Right hindlimb (tissue), 1 donor: ENCODE data around the gene C1orf174.
"Not testable (repeated sequence)": the region's sequence is repeated elsewhere in the genome, so short reads cannot be mapped to it uniquely, and the experiment has no call there.

Experiments used
- DNase-seq: peaks from one replicate; pipeline ENCODE4 v3.0.0-alpha.2; 2018

C1orf174 gene

DNA sequence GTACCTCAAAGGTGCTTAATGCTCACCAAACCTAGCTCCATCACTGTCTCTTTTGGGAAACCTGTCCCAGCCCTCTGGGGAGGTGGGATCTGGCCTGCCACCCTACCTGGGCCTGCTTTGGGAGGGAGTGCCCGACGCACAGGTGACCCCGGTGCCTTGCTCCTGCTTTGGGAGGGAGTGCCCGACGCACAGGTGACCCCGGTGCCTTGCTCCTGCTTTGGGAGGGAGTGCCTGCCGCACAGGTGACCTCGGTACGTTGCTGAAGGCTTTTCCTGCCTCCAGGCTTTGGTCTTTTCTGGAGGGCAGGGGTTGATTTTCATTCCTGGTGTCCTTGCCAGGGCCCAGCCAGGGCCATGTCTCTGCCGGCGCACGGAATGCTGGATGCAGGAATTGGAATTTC is 25.2 kb upstream of the C1orf174 start:
- DNase-seq, result no peak

DNA sequence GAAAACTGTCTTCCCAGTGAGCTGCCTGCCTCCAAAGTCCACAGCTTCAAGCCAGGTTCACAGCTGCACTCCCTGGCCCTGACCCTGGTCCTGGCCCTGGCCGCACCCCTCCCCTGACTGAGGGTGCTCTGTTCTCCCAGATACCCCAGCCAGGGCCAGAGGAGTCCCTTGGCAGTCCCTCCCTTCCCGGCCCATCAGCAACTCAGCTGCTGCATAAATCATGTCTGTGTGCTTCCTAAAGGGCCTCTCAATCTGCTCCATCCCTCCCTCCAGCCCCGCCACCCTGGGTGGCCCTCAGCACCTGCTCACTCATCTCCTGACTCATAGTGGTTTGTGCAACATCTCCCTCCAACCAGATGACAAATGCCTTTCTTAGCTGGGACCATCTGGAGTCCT is 24.8 kb upstream of the C1orf174 start:
- no peak for DNase-seq

DNA sequence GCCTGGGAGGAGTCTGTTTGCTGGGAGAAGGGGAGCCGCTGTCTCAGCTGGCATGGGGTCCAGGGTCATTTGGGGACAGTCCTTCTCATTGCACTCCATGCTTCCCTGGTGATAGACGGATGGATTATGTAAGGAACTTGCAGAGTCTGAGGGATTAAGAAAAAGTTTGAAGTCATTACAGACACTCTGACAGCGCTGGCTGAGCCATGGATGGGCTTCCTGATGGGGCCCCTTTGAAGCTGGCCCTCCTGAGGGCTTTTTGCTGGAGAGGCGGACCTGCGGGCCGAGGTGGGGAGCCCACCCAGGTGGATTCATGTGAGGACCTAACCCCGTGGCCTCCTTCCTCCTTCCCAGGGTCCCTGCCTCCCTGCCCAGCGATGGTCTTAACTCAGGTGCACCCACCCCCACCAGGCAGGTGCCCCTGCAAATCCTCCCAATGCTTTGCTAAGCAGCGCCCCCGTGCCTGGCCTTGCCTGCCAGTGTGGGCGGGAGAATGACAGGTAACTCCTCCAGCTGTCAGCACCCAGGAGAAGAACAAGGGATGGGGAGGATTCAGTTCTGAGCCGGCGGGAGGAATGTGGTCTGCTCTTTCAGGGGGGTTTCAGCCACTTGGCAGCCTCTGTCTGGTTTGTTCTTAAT is 24.2 kb upstream of the C1orf174 start:
- no peak for DNase-seq

- no peak for DNase-seq
These were observed 23.5 kb upstream of the C1orf174 start for GRCh38 chr1:3923378-3924185.

DNA sequence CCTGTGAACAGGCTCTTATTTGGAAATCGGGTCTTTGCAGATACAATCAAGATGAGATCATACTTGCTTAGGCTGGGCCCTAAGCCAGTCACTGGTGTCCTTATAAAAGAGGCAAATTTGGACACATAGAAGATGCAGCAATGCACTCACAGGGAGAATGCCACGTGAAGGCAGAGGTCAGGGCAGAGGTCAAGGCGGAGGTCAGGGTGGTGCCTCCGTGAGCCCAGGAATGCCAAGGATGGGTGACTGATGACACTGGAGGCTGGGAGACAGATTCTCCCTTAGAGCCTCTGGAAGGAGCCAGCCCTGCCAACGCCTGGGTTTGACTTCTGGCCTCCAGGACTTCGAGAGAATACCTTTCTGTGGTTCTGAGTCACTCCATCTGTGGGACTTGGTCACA is 22.8 kb upstream of the C1orf174 start:
- no peak for DNase-seq

DNA sequence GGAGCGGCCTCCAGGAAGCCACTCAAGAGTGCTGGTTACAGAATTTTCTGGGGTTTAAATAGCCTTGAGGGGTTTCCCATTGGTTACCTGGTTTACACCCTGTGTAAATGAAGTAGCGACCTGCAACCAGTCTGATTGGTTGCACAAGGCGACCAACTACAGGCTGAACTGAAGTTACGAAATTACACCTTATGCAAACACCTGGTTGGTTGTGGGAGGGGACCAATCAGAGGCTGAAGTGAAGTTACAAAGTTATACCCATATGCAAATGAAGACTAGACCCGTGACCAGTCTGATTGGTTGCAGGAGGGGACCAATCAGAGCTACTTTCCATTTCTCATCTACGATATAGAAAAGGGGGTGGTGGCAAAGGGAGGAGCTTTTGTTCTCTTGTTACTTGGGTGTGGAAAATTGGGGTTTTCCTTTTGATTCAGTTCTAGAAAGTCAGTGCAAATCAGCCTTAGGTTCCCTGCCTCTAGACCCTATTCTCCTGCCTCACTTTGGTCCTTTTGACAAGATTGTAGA is 22.2 kb upstream of the C1orf174 start:
- no peak for DNase-seq

DNA sequence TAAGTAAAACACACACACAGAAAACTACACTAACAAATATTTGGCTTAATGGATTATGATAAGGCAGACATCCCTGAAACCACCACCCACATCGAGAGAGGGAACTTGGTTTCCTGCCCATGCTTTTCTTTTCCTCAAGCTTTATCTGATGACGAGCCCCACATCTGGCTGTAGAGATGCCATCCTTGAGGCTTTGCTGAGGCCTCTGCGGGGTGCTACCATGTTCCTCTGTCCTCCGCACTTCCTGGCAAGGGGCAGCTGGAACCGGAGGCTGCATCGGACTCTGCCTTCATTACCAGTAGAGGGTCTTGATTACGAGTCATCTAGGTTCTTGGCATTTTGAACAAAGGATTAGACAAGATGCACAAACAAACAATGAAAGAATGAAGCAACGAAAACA is 21.7 kb upstream of the C1orf174 start:
- no peak for DNase-seq

DNA sequence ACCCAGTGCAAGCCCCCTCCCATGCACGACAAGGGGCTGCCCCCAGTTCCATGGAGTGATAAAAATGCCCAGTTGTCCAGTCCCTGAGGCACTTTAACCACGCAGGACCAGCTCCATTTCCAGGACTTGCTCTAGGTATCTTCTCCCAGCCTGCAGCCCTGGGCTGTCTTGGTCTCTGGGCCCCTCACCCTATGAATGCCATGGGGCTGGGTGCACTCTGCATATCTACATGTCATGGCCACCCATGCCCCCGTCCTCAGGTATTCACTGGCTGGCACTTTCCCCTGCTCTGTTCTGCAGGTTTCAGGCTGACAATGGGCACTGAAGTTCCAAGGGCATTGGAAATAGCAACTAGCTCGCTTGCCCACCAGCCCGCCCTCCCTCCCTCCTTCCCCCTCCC is 19.6 kb upstream of the C1orf174 start:
- no peak for DNase-seq

DNA sequence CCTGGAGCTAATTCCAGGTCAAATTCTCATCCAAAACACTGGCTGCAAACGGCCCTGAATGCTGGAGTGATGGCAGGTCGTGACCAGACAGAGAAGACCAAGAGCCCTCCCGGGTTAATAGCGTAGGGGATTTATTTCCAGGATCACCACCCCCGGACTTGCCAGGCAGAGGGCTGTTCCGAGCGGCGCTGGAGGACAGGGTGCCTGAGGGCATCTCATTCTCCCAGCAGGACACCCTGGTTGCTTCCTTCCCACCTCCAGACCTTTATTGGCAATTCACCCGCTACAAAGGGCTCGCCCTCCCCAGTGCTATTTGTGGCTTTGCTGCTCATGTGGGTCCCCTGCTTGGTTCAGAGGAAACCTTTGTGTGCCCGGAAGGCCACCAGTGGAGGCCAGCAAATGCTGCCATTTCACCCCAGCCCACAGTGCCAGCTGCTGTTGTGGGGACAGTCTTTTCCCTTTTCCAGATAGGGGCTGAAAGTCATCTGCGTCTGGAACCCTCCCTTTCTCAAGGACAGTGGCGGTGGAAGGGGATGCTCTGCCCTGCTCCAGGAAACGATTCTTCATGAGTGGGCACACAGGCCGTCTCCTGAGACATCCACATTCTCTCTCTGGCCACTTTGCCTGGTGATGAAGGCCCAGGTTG is 19.0 kb upstream of the C1orf174 start:
- no peak for DNase-seq

DNA sequence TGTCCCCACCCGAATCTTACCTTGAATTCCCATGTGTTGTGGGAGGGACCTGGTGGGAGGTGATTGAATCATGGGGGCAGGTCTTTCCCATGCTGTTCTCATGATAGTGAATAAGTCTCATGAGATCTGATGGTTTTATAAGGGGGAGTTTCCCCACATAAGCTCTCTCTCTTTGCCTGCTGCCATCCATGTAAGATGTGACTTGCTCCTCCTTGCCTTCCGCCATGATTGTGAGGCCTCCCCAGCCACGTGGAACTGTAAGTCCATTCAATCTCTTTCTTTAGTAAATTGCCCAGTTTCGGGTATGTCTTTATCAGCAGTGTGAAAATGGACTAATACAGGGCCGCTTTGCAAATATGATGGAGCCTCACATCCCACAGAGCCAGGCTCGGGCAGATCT is 18.3 kb upstream of the C1orf174 start:
- DNase-seq, result not testable (repeated sequence)

GRCh38 chr1:3917761-3918160 is 17.7 kb upstream of the C1orf174 start:
- no peak for DNase-seq

- DNase-seq, result no peak
These were observed 15.6 kb upstream of the C1orf174 start for GRCh38 chr1:3915551-3916121.

- no peak for DNase-seq
These were observed 14.8 kb upstream of the C1orf174 start for GRCh38 chr1:3914911-3915310.

DNA sequence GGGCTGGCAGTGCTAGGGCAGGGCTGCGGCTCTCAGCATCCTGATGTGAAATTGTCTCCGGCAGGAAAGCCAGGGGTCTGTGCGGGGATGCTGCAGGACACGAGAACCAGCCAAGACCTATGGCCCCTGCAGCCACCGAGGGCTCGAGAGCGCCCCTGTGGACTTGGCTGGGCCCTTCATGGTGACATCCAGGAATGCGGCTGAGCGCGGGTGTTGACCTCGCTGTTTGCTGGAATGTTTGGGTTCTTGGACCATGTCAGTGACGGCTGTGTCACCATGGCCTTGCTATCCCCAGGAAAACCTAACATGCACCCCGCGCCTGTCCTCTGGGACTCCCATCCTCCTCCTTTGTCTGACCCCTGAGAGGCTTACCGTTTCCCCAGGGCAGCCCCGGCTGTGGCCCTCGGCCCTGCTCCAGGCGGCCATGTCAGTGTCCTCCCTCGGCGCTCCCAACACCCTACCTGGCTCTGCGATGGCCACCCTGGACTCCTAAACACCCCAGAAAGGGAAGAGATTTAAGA is 14.3 kb upstream of the C1orf174 start:
- DNase-seq, result no peak

DNA sequence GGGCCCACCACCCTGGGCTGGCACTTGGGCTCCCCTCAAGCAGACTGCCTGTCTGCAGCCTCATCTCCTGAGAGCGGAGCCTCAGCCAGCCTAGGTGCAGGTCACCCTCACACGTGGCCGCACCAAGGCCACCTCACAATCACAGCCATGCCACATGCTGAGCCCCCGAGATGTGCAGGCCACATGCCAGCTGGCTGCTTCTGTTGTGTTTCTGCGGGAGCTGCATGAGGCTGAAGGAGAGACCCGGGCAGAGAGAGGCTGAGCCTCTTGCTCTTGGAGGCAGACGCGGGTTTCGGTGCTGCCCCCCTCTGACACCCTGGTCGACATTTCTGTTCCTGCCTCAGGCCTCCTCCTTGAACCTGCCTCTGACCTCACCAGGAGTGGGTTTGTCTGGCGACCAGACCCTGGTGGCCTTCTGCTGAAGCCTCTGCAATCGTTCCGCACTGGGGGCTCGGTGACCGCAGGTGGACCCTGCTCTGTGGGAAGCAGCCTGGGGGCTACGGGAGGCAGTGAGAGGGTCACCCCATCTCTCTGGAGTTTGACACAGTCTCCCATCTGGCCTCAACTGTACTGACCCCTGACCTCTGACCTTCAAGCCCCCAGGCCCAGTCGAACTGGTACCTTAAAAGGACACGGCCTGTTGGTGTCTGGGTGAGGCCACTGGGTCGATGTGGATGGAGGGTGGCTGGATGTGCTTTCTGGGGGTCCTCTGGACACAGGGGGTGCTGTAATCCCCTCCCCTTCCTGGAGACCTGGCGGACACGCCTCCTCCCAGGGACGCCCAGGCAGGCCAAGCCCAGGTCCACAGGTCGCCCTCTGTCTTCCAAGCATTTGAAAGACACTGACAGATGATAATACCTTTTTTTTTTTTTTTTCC is 13.0 kb upstream of the C1orf174 start:
- no peak for DNase-seq

DNA sequence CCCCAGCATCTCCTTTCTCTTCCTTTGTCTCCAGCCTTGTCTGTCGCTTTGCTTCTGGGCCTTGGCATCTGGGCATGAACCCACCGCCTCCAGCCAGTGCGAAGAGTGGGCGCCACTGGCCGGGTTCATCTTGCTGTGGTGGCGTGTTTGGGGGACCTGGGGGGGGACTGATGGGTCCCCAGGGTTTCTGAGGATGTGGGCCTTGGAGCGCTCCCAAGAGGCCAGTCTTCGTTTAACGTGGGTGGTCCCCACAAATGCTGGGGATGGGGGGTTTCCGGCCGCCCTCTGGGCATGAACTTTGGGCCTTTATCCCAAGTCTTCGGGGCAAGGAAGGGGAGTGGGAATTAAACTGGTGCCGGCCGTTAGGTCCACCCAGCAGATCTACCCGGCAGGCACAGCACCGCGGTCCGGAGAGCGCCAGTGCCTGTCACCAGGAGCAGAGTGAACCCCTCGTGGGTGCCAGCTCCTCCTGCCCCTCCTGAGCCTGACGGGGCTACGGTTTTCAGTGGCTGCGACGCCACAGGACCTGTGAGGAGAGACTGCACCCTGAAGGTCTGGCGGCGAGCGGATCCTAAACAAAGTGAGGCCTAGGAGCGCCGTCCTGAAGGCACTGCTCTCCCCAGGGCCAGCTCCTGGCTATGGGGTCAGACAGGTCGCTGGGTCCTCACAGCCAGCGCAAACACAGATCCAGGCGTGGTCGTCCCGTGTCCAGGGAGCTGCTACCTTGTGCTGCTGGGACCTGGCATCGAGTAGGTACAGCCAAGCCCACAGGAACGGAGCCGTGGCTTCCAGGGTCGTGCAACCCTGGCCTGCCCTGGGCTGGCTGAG is 12.1 kb upstream of the C1orf174 start:
- DNase-seq, result no peak

DNA sequence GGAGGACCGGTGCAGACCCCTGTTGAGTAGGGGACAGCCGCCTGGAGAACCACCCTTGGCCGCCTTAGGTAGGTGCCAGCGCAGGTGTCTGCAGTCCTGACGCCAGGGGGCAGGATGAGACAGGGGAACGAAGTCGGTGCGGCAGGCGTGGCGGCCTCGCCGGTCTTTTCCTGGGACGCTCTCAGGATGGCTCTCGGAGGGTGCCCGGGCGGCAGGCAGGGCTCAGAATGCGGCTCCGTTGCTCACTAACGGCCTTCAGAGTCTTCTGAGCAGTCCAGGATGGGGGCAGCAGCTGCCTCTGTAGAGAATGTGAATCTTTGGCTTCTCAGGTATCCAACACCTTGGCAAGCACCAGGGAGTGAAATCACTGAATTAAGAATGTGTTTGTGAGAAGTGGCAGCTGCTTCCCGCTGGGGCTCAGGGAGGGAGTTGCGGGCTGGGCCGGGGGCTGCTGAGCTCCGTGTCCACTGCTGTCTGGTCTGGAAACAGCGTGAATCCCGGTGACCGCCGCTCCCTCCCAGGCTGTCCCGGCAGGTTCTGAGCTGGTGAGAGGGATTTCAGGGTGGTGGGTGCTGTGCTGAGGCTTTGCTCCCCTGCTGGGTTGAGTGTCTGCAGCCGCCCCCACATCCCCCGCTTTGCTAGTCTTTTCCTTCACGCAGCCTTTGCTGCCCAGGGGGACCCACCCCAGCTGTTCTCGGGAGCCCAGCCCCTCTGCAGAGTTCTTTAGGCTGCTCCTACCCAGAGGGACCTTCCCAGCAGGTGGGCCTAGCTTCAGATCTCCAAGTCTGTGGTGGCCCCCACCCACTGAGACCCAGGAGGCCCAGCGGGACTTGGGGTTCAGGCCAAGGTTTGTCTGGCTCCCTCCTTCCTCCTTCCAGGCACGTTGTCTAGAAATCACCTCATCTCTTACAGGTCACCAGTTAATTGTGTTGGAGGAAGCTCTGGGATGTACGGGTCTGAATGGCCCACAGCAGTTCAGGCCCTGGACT is 11.1 kb upstream of the C1orf174 start:
- DNase-seq, result peak; percentile 71

- no peak for DNase-seq
These were observed 10.1 kb upstream of the C1orf174 start for GRCh38 chr1:3910049-3910731.

- no peak for DNase-seq
These were observed 9.5 kb upstream of the C1orf174 start for GRCh38 chr1:3909615-3910014.
